HepG2 (cell line): ENCODE measurements around the gene LUZP2. TPM values are rescaled to one million over a fixed set of nuclear protein-coding genes. Genes with fewer than 3 reads are reported as not detected.

ENCODE experiments used
- HDAC1 ChIP-seq: sonication (generic); formaldehyde crosslinking; IDR thresholded peaks from 2 replicates; pipeline ENCODE4 v1.5.1; 2020; ENCODE audit warnings: mild to moderate bottlenecking, missing genetic modification reagents
- MEF2D ChIP-seq: sonication (generic); formaldehyde crosslinking; IDR thresholded peaks from 2 replicates; pipeline ENCODE4 v1.5.1; 2020; ENCODE audit warnings: mild to moderate bottlenecking, missing genetic modification reagents
- MLLT10 ChIP-seq: sonication (generic); formaldehyde crosslinking; IDR thresholded peaks from 2 replicates; pipeline ENCODE4 v1.4.0; 2020; ENCODE audit warnings: missing genetic modification reagents
- NCOA1 ChIP-seq: sonication (generic); formaldehyde crosslinking; IDR thresholded peaks from 2 replicates; pipeline ENCODE4 v1.9.0; 2021; ENCODE audit warnings: missing genetic modification reagents
- NFKB2 ChIP-seq: sonication (generic); formaldehyde crosslinking; IDR thresholded peaks from 2 replicates; pipeline ENCODE4 v1.4.0; 2020; ENCODE audit warnings: missing genetic modification reagents, borderline replicate concordance
- SALL1 ChIP-seq: sonication (generic); formaldehyde crosslinking; IDR thresholded peaks from 2 replicates; pipeline ENCODE4 v1.8.0; 2022; ENCODE audit warnings: mild to moderate bottlenecking, missing genetic modification reagents
- TAF15 ChIP-seq: fragments of 200-400 bp; formaldehyde crosslinking; IDR thresholded peaks from one replicate; pipeline ENCODE4 v1.6.1; 2018; ENCODE audit warnings: mild to moderate bottlenecking, low read depth, low read length; ENCODE audit not compliant: poor library complexity, severe bottlenecking
- ZNF101 ChIP-seq: sonication (generic); formaldehyde crosslinking; IDR thresholded peaks from 2 replicates; pipeline ENCODE4 v1.4.0; 2020; ENCODE audit warnings: mild to moderate bottlenecking, low read depth, missing genetic modification reagents, borderline replicate concordance
- ZNF605 ChIP-seq: sonication (generic); formaldehyde crosslinking; IDR thresholded peaks from 2 replicates; pipeline ENCODE4 v1.8.0; 2022; ENCODE audit warnings: mild to moderate bottlenecking, missing genetic modification reagents
- ZNF761 ChIP-seq: sonication (generic); formaldehyde crosslinking; conservative IDR thresholded peaks from 2 replicates; pipeline ENCODE4 v1.4.0; 2020; ENCODE audit warnings: mild to moderate bottlenecking, missing genetic modification reagents
- polyA plus RNA-seq, 8 experiments: library from polyadenylated mRNA; depleted of rRNA in 3 of 8; stranded (reverse) in 7 of 8; unstranded in 1 of 8; fragments of >200 nt; fragmentation: Illumina TruSeq in 4 of 8; extraction: Trizol in 4 of 8; gene quantifications; 2 replicates each; pipeline versions ENCODE4 v1.2.1 to v1.2.3, GENCODE V29; 2011 to 2016; ENCODE audit warnings: low read depth in 4 of 8, missing spikeins in 1 of 8, mixed read lengths in 1 of 8; ENCODE audit not compliant: insufficient read depth in 1 of 8
- total RNA-seq, 5 experiments: library from RNA; depleted of rRNA; stranded (reverse); fragments of >200 nt; fragmentation: Illumina TruSeq; extraction: Trizol; gene quantifications; 2 replicates each; pipeline ENCODE4 v1.2.3, GENCODE V29; 2016; ENCODE audit warnings: low read depth in 1 of 5
- TF ChIP-seq, protein P1 (sequence below): sonication (generic); formaldehyde crosslinking; IDR thresholded peaks from 2 replicates; pipeline ENCODE4 v1.4.0; 2020; ENCODE audit warnings: missing genetic modification reagents
- TF ChIP-seq, protein P2 (sequence below): sonication (generic); formaldehyde crosslinking; IDR thresholded peaks from 2 replicates; pipeline ENCODE4 v1.5.0; 2020; ENCODE audit warnings: mild to moderate bottlenecking, missing genetic modification reagents
- TF ChIP-seq, protein P3 (sequence below): fragments of 450-650 bp; IDR thresholded peaks from 2 replicates; pipeline ENCODE4 v1.6.1; 2017
- TF ChIP-seq, protein P4 (sequence below): sonication (generic); formaldehyde crosslinking; IDR thresholded peaks from 2 replicates; pipeline ENCODE4 v1.5.1; 2020; ENCODE audit warnings: missing genetic modification reagents, mild to moderate bottlenecking, borderline replicate concordance

LUZP2 gene
- total and polyA plus RNA-seq, 2 of the 13 experiments (the other 11 are each of a cell fraction or from before 2014, with no cell fraction given) = not detected

DNA sequence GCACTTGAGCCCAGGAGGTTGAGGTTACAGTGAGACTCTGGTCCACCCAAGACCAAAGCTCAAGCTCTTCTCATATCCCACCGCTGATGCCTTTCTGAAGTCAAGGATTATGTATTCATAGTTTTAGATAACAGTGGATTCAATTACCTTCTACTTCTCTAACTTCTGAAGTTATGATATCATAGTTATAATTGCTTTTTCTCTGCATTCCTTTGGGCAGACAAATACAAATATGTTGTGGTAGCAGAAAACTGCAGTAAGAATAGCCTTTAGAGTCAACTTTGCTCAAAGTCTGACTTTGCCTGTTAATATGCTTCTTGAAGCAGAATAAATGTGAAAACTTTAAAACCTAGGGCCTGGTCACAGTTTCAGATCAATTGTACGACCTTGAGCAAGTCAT is 94.4 kb downstream of the LUZP2 start (continued):
- TF ChIP-seq, protein P1, sequence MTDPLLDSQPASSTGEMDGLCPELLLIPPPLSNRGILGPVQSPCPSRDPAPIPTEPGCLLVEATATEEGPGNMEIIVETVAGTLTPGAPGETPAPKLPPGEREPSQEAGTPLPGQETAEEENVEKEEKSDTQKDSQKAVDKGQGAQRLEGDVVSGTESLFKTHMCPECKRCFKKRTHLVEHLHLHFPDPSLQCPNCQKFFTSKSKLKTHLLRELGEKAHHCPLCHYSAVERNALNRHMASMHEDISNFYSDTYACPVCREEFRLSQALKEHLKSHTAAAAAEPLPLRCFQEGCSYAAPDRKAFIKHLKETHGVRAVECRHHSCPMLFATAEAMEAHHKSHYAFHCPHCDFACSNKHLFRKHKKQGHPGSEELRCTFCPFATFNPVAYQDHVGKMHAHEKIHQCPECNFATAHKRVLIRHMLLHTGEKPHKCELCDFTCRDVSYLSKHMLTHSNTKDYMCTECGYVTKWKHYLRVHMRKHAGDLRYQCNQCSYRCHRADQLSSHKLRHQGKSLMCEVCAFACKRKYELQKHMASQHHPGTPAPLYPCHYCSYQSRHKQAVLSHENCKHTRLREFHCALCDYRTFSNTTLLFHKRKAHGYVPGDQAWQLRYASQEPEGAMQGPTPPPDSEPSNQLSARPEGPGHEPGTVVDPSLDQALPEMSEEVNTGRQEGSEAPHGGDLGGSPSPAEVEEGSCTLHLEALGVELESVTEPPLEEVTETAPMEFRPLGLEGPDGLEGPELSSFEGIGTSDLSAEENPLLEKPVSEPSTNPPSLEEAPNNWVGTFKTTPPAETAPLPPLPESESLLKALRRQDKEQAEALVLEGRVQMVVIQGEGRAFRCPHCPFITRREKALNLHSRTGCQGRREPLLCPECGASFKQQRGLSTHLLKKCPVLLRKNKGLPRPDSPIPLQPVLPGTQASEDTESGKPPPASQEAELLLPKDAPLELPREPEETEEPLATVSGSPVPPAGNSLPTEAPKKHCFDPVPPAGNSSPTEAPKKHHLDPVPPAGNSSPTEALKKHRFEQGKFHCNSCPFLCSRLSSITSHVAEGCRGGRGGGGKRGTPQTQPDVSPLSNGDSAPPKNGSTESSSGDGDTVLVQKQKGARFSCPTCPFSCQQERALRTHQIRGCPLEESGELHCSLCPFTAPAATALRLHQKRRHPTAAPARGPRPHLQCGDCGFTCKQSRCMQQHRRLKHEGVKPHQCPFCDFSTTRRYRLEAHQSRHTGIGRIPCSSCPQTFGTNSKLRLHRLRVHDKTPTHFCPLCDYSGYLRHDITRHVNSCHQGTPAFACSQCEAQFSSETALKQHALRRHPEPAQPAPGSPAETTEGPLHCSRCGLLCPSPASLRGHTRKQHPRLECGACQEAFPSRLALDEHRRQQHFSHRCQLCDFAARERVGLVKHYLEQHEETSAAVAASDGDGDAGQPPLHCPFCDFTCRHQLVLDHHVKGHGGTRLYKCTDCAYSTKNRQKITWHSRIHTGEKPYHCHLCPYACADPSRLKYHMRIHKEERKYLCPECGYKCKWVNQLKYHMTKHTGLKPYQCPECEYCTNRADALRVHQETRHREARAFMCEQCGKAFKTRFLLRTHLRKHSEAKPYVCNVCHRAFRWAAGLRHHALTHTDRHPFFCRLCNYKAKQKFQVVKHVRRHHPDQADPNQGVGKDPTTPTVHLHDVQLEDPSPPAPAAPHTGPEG (CRISPR knock-in tag) = no peak
- TF ChIP-seq, protein P2, sequence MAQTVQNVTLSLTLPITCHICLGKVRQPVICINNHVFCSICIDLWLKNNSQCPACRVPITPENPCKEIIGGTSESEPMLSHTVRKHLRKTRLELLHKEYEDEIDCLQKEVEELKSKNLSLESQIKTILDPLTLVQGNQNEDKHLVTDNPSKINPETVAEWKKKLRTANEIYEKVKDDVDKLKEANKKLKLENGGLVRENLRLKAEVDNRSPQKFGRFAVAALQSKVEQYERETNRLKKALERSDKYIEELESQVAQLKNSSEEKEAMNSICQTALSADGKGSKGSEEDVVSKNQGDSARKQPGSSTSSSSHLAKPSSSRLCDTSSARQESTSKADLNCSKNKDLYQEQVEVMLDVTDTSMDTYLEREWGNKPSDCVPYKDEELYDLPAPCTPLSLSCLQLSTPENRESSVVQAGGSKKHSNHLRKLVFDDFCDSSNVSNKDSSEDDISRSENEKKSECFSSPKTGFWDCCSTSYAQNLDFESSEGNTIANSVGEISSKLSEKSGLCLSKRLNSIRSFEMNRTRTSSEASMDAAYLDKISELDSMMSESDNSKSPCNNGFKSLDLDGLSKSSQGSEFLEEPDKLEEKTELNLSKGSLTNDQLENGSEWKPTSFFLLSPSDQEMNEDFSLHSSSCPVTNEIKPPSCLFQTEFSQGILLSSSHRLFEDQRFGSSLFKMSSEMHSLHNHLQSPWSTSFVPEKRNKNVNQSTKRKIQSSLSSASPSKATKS (CRISPR knock-in tag) = no peak
- TF ChIP-seq, protein P3, sequence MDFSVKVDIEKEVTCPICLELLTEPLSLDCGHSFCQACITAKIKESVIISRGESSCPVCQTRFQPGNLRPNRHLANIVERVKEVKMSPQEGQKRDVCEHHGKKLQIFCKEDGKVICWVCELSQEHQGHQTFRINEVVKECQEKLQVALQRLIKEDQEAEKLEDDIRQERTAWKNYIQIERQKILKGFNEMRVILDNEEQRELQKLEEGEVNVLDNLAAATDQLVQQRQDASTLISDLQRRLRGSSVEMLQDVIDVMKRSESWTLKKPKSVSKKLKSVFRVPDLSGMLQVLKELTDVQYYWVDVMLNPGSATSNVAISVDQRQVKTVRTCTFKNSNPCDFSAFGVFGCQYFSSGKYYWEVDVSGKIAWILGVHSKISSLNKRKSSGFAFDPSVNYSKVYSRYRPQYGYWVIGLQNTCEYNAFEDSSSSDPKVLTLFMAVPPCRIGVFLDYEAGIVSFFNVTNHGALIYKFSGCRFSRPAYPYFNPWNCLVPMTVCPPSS = no peak
- TF ChIP-seq ZNF761 (no peak), ZNF605 (no peak), SALL1 (CRISPR knock-in tag) (no peak), TAF15 (no peak), HDAC1 (CRISPR knock-in tag) (no peak), NFKB2 (CRISPR knock-in tag) (no peak), MEF2D (CRISPR knock-in tag) (no peak), NCOA1 (CRISPR knock-in tag) (no peak), MLLT10 (CRISPR knock-in tag) (no peak), ZNF101 (no peak)
- TF ChIP-seq, protein P4, sequence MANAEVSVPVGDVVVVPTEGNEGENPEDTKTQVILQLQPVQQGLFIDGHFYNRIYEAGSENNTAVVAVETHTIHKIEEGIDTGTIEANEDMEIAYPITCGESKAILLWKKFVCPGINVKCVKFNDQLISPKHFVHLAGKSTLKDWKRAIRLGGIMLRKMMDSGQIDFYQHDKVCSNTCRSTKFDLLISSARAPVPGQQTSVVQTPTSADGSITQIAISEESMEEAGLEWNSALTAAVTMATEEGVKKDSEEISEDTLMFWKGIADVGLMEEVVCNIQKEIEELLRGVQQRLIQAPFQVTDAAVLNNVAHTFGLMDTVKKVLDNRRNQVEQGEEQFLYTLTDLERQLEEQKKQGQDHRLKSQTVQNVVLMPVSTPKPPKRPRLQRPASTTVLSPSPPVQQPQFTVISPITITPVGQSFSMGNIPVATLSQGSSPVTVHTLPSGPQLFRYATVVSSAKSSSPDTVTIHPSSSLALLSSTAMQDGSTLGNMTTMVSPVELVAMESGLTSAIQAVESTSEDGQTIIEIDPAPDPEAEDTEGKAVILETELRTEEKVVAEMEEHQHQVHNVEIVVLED (CRISPR knock-in tag) = no peak
